Activated CD8-positive, alpha-beta memory T cell treated with anti-CD3 and anti-CD28 coated beads, Interleukin-2, amount 50 U/mL, for 24 hours (primary cell): ENCODE measurements around the gene RBM12.

Experiments
- DNase-seq: peaks from one replicate; pipeline ENCODE4 v3.0.0-alpha.2; 2020; ENCODE audit errors: extremely low read depth

The RBM12 gene

DNA sequence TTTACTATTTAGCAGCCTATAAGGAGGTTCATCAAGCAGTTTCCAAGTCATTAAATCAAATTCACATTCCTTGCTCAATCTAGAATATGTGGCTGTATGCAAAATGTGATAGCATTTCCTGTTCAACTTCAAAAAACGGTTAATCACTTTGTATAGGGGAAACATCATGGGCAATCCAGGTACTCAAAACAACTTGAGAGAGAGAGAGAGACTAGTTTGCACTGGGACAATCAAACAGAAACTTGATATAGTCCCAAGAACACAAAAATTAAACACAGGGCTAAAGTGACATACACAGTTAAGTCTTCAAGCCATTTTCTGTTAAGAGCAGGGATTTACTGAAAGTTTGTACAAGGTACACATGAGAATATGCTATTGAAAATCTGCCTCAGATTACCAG, 7.4 kb downstream of the RBM12 start:
- DNase-seq, result no peak

DNA sequence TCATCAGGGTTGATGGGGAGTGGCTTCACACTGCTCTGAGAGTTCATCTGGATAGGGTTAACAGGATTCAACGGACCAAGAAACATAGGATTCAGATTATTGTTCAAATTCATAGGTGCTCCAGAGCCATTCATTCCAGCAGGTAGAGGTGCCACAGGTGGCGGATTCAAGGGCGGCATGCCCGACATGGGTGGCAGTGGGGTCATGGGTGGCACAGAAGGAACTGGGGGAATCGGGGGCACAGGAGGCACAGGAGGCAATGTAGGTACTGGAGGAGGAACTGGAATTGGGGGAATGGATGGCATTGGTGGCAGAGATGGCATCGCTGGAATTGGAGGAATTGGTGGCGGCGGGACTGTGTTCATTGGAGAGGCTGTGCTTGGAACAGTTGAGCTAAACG, 10.3 kb downstream of the RBM12 start:
- no peak for DNase-seq

DNA sequence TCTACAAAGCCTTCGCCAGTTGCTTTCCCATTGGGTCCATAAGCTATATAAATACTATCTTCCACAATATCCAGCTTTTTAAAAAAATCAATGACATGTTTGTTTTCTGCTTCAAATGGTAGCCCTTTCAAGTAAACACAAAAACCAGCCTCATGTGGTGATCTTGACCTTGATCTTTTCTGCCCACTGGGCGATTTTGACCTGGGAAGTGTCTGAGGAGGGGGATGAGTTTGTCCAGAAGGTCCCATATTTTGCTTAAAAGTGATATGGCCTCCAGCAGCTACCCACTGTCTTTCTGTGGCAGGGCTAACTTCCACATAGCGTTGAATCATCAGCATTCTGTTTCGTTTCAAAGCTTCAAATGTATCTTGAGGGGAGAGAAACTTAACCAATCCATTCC, 10.8 kb downstream of the RBM12 start:
- no peak for DNase-seq

DNA sequence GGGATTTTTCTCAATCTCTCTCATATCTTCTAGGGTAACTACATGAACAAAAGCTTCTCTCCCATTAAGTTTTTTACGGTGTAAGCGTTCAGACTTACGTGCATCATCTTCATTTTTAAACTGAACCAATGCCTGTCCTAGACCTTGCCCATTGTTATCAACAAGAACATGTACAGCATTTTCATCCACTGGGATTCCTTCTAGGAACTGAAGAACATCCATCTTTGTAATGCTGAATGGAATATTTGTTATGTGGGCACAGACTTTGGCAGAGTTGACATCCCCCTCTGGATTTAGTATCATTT, 11.3 kb downstream of the RBM12 start:
- no peak for DNase-seq

DNA sequence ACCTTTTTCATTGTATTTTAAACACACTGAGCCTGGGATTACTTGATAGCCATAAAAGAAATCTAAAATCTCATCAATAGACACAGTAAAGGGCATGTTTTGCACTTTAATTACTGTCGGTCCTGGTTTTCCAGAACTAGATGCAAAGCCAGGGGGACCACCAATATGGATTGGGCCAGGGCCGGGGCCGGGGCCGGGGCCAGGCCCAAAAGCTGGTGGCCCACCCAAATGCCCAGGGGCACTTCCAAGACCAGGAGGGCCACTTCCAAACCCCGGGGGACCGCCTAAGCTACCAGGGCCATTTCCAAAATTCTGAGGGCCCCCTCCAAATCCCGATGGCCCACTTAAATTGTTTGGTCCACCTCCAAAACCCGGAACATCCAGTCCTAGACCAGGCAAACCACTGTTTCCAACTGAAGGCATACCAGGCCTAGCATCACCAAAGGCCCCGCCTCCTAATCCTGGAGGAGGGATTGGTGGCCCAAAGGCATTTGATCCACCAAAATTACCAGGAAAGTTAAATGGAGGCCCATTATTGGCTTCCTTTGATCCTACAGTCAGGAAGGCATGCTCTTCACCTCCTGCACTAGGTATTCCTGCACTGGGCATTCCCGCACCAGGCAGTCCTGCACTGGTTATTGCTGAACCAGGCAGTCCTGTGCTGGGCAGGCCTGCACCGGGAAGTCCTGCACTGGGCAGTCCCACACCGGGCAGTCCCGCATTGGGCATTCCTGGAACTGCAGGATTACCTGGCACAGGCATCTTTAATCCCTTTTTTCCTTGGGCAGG, 11.9 kb downstream of the RBM12 start:
- no peak for DNase-seq

DNA sequence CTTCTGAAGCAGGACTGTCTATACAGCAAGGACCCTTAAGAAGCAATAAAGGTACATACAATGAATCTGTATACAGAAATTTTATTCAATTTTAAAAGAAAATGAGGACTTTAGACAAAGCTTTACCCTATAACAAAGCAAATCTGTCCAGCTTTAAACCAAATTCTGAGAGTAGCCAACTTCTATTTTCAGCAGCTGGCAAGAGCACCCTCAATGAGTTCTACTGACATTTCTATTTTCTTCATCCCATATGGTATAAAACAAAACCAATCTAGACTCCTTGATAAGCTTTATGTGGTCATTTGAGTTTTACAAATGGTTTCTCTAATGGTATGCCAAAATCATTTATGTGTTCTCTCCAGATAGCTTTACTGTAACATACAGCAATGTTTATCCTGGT, 12.7 kb downstream of the RBM12 start:
- no peak for DNase-seq

DNA sequence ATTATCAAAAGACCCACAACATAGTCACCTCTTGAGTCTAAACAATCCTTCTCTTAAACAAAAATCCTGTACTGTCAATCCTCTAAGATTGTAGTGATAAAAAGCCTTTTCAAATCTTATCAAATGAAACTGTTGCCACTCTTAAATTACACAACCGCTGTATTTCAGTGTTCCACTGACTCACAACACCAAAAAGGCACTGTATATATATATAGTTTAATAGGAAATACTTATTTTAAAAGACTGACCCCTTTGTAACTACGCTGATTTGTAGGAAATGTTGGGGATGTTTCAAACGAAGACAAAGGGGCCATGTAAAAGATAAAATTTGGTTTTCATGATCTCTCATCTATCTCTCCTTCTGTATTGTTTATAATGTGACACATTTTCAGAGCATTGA, 14.1 kb downstream of the RBM12 start:
- no peak for DNase-seq

DNA sequence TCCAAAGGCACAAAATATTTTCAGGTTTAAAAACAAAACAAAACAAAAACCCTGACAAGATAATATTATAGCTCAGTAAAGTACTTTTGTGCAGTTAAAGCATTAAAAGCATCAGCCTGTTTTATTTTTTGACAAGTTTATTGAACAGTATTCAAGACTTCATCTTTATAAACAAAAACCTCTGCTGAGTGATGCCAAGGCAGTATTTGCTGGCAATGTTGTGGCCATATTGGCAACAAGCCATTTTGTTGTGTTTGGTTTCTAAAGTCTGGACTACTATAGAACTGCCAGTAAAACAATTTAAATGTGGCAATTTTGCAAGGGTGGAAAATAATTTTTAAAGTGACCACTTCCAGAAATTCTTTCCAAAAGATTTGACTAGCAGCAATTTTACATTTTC, 15.9 kb downstream of the RBM12 start:
- DNase-seq, result no peak

DNA sequence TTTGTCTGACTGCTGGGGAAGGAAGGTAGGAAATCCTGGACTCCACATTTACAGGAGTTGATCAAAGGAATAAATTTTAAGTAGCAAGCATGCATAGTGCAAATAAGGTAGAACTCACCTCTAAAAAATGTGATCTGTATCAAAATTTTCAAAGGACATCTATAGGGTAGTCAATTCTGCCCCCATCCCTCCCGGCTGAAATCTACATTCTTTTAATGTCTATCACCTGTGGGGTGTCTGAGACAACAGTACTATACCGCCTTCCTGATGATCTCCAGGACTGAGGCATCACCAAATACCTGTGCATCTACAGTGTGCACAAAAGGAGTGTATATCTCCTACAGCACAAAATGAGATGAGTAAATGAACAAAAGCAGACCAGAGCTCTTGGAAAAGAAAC, 19.9 kb downstream of the RBM12 start:
- DNase-seq, result no peak

DNA sequence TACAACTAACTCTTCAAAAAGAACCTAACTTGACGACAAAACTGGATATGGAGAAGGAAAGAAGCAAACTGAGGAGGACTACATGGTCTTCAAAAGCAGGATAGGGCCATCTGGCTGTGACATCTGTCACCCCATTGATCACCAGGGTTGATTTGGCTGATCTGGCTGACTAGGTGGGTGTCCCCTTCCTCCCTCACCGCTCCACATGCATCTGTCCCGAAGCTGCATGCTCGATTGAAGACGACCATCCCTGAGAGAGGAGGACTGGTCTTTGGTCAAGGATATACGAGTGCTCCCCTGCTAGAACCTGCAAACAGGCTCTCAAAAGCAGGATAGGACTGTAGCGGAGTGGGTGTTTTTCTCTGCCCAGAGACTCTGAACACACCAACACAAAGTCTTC, 21.7 kb downstream of the RBM12 start:
- no peak for DNase-seq

DNA sequence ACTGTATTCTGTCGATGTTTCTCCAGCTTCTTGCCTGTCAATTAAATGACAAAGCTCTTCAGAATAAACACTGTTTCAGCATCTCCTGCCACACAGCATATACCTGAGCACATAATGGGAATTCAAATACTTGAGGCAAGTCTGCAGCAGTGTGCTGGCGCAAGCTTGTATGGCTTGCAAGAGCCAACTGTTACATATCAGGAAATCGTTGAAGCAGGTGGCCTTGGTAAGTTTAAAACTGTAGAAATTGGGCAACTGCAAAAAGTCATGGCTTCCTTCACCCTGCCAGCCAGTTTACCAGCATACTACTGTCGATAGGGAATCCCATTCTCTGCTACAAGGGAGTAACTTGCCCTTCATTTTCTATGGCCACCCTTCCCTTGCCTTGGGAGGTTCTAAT, 23.0 kb downstream of the RBM12 start:
- DNase-seq, result no peak

DNA sequence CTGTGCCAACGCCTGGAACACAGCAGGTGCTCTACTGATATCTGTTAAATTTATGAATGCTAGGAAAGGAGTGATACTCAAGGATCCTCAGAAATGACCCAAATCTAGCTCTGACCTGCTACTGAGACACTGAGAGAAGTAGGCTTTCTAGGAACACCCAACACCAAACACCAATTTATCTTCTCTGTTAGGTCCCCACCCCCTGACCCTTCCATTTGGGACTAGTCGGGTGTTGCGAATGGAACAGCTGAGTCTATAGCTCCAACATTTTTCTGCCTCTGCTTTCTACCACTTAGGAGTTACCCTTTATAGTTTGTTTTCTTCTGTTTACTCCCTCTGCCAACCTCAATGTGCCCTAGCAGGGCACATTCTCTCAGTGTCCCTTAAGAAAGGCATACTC, 24.0 kb downstream of the RBM12 start:
- no peak for DNase-seq

DNA sequence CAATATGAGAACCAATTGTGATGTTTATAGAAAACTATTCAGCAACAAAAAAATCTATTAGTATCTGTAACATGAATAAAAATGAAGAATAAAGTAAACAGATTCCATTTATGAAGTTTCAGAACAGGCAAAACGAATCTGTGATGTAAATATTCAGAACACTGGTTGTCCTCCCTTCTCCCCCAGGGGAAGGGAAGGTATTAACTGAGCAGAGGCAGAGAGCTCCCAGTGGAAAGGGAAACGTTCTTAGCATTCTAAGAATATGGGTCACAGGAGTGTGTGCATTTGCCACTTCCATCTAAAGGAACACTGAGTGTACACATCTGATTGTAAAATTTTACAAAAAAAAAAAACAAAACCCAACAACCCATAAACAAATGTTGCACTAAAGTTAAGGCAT, 25.9 kb downstream of the RBM12 start:
- no peak for DNase-seq

DNA sequence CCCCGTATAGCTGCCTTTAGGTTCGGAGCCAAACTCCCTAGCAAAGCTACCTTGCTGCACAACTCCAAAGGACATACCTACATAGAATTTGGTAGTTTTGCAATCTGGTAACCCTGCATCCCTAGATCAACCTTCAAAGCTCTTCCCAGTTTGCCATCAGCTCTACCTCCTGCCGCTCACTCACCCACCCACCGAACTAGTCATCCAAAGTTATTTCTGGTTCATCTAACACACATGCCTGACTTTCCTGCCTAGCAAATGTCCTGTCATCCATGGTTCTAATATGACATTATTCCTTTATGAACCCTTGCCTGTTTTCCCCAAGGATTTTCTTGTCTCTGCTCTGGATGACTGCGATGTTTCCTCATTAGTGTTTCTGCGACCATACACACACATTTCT, 27.4 kb downstream of the RBM12 start:
- no peak for DNase-seq

DNA sequence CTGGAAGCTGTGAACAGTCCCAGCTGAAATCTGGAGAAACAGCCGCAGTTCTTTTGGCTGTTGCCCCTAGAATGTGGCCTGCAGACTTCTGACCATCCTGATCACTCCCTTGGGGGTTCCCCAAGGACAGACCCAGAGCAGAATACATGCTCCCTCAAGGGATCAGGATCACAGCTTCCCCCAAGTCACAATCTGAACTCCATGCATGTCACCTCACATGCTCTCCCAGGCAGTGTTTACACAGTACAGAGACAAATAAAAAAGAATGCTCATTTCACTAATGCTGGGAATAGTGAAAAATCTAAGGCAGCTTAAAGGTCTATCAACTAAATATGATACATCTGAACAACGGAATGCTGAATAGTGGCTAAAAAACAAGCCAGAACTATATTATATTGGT, 28.6 kb downstream of the RBM12 start:
- no peak for DNase-seq

DNA sequence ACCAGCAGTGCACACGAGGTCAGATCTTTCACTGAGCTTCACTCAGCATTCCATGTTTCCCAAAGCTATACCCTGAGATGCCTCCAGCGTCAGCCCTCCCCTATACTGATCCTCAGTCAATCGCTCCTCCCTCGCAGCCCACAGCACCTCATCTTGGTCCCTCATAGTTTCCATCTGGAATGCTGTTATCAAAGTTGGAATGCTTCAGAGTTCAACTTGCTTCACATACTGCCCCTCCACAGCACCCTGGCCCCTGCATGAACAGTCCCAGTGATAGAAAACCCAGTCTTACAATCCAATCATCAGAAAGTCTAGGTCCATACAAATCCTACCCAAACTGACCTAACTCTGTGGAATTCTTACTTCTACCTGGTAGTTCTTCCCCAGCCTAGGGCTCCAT, 29.0 kb downstream of the RBM12 start:
- no peak for DNase-seq

DNA sequence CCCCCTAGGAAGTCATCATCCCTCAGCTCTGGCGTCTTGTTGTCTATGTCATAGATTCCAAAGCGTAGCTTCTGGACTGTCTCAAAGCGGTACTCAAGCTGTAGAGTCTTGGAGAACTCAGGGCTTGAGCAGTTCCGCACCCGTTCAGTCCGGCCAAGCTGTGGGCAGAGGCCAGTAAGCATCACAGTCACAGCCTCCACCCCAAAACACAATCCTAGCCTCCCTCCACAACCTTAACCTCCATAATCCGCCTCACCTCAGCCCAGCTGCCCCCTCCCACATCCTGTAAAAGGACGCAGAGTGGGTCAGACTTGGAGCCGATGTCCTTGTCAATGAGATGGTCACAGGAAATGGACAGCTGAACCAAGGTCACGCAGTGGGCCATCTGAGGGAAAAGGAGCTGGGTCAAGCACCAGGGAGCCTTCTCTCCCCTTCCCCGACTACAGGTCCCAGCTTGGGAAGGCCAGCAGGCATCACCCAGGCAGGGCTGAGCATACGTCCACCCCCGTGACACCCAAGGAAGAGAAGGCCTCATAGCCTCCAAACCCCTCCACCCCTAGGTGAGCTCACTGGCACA, 32.1 kb downstream of the RBM12 start:
- DNase-seq, result no peak

DNA sequence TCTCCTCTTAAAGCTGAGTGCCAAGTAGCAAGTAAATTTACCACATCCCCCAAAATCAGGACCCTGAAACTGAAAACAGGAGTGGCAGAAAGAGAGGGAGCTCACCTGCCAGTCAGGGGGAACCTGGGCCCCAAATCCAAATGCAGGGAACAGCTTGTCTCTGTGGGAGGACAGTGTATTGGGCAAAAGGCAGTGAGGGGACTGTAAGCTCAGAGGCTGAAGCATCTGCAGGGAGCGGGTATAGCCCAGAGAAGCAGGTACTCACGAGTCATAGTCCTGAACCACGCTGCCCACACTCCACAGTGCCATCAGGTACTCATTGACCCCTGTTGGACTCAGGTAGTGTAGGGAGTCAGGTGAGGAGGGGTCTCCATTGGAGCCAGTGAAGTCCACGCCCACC, 34.1 kb downstream of the RBM12 start:
- no peak for DNase-seq

DNA sequence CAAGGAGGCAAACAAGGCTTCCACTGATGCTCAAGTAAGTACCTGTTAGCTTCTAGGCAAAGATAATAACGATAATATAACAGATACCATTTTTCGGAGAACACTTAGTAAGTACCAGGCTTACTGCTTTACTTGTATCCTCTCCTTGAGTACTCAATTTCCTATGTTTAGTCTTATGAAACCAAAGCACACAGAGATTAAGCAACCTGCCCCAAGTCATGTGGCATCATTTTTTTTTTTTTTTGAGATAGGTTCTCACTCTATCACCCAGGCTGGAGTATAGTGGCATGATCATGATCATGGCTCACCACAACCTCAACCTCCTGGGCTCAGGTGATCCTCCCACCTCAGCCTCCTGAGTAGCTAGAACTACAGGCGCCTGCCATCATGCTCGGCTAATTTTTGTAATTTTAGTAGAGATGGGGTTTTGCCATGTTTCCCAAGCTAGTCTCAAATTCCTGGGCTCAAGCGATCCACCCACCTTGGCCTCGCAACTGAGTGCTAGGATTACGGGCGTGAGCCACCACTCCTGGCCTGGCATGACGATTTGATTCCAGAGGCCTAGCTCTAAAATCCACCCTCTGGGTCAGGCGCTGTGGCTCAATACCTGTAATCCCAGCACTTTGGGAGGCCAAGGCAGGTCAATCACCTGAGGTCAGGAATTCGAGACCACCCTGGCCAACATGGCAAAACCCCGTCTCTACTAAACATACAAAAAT, 35.1 kb downstream of the RBM12 start:
- DNase-seq, result no peak

DNA sequence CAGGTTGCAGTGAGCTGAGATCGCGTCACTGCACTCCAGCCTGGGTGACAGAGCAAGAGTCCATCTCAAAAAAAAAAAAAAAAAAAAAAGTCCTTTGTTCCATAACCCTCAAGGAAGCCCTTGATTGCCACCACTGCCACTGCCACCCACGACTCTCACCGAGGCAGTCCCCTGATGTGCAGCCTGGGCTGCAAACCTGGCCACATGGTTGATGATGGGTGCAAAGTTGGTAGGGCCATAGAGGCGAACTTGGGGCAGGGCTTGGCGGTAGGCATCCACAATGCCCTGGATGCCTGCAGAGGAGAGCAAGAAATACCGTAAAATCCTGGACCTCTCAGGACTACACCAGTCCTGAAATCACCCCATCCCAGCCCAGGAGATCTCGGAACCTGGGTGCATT, 37.6 kb downstream of the RBM12 start:
- DNase-seq, result no peak

DNA sequence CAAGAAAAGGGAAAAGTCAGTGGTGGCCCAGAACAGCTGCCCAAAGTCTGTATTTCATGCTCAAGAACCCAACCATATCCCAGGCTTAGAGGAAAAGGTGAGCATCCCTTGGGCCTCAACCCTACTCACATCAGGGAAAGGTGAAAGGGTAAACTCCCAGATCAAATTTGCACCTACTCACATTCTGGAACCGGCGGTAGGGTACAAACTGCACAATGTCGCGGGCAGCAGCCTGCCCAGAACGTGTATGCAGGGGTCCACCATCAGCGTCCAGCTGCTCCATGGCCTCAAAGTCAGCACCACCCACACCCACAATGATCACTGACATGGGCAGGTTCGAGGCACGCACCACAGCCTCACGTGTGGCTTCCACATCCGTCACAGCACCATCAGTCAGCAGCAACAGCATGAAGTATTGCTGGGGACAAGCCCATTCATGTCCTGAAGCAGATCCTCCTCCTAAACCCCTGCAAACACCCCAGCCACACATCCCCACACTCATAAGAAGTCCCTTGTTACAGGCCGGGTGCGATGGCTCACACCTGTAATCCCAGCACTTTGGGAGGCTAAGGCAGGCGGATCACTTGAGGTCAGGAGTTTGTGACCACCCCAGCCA, 38.2 kb downstream of the RBM12 start:
- no peak for DNase-seq

DNA sequence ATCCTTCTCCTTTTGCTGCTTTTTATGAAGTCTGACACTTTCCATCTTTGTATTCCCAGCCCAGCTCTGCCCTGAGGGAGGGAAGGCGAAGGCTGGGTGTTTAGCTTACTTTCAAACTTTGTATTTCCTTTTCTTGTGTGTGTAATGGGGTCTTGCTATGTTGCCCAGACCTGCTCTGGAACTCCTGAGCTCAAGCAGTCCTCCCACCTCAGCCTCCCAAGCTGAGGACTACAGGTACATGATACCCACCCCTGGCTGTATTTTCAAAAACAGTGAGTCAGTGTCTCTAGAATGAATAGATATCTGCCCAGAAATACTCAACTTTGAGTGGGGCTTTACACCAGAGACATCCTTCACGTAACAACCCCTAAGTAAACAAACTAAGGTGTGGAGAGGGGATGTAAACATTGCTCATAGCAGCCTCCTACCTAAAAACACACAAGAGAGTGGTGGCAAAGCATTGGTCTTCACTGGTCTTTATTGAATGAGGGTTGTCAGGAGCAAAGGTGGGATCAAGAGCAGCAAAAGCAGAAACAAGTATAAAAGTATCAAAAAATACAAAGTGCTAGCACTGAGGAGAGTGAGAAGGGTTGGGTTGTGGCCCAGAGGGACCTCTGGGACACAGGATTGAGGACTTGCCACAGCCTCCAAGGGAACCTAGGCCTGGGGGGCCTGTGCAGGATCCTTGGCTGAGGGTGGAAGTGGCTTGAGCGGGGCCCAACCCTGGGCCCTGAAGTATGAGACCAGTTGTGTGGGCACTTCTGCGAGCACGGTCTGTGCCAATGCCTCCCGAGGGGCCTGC, 38.9 kb downstream of the RBM12 start:
- no peak for DNase-seq
